Measurements from ENCODE around the gene DPP9.

DNA sequence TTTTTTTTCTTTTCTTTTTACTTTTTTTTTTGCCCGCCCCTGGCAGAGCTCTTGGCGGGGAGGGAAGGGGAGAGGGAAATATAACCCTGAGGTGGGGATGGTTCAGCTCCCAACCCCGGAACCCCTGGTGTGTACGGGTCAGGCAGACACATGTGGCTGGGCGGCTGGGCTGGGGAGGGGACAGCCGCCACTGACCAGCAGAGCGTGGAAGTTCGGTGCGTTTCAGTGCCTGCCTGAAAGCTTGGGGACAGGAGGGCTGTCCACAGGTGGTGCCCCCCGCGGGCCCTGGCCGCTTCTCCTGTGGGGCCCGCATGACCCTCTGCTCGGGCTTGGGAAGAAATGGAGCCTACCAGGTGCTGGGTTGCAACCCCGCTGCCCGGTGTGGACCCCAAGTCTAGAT, 48.3 kb downstream of the DPP9 start:
- no peak for TF ChIP-seq POLR2AphosphoS5 (IDR thresholded peaks at IDR 0.05)
- no peak for TF ChIP-seq POLR2A (IDR thresholded peaks at IDR 0.05)
- TF ChIP-seq CTCF (IDR thresholded peaks at IDR 0.05) = no peak
